T follicular helper cell (primary cell): ENCODE measurements around the gene TRMT44.

ENCODE experiments used
- DNase-seq: peaks from one replicate; pipeline ENCODE4 v3.0.0-alpha.2; 2020; ENCODE audit warnings: low read depth

The TRMT44 gene

GRCh38 chr4:8493484-8493883 lies 52.9 kb downstream of the TRMT44 start:
- DNase-seq = no peak

GRCh38 chr4:8494218-8494617 lies 53.6 kb downstream of the TRMT44 start:
- DNase-seq = no peak

- no peak for DNase-seq
Measured at GRCh38 chr4:8494983-8495548, 54.5 kb downstream of the TRMT44 start.

GRCh38 chr4:8495803-8496202 lies 55.2 kb downstream of the TRMT44 start:
- DNase-seq = no peak

GRCh38 chr4:8497762-8498161 lies 57.2 kb downstream of the TRMT44 start:
- DNase-seq = no peak

GRCh38 chr4:8500966-8501365 lies 60.4 kb downstream of the TRMT44 start:
- no peak for DNase-seq

DNA sequence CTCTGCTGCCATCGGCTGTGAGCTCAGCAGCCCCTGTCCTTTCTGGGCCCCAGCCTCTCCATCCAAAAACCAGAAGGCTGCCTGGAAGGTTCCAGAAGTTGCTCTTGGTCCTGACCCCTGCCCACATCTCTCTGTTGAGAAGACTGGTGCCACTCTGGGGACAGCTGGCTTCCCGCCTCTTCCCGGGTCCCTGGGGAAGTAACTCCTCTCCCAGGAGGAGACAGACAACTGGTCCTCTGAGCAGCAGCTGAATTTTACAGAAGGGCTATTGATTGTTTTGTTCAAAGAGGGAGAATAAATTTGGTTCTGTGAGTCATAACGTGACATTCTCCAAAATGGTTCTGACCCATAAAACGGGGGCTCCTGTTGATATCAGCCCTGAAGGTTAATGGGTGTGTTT lies 61.2 kb downstream of the TRMT44 start:
- no peak for DNase-seq

GRCh38 chr4:8502371-8502770 lies 61.8 kb downstream of the TRMT44 start:
- DNase-seq = no peak

GRCh38 chr4:8502836-8503585 lies 62.4 kb downstream of the TRMT44 start:
- DNase-seq = no peak

DNA sequence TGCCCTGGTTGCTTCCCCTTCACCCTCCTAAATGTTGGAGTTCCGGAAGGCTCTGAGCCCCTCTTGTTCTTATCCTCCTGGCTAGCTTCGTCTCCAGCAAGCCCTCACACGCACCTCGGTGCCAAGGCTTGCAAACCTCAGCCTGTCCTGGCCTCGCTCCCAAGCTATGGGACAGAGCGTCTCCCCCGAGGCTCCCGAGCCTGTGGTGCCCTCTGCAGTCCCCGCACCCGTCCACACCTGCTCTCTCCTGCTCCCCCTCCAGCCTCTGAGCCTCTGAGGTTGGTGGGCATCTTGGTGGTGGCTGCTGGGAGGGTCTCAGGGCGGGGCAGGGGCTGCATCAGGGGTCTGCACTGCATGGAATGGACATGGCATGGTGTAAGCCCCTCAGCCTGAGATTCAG lies 63.2 kb downstream of the TRMT44 start:
- no peak for DNase-seq

- no peak for DNase-seq
Measured at GRCh38 chr4:8504279-8505007, 63.9 kb downstream of the TRMT44 start.

GRCh38 chr4:8505229-8505628 lies 64.7 kb downstream of the TRMT44 start:
- no peak for DNase-seq

- DNase-seq = no peak
Measured at GRCh38 chr4:8506006-8506372, 65.4 kb downstream of the TRMT44 start.

DNA sequence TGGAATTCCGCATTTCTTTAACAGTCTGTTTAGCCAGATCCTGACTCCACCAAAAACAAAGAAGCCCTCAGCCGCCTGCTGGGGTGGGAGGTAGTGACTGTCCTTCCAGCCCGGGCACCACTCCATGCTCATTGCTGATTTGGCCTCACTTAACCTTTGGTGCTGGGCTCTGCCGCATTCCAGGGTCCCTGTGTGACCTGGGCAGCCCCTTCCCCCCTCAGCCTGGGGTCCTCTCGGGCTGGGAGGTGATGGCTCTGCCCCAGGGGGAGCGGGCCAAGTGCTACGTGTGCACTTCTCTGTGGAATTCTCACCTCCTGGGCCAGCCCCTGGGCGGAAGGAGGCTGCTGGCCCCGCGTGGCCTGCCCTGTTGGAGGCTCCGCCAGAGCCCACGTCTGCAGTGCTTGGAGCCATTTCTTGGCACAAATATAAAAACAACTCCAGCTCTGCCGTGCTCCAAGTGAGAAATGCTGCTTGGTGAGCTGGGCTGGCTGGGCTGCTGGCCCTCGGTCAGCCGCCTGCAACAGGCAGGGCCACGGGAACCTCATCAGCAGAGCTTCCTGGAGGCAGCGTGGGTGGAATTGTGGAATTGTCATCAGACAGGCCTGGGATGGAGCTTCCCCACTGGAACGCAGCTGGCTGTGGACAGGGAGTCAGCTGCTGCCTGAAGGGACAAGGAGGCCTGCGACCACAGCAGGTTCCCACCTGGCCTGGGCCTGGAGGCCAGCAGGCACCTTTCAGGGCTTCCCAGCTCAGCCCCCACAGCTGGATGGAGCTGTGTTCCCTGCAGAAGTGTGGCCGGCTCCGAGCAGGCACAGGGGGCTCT lies 66.0 kb downstream of the TRMT44 start:
- DNase-seq = no peak

DNA sequence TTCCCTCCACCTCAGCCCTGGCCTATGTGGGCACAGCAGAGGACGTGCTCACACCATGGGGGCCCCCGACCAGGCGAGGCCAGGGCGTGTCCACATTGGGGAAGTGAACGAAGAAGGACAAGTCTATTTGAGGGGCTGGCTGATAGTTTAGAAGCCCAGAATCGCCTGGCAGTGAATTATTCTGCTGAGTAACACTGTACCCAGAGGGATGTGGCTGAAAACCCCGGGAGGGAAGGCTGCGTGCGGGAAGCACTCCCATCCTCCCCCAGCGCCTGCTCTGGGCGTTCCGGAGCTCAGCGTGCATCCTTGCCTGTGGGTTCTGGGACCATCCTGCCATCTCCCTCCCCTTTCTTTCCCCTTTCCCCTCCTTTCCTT lies 66.6 kb downstream of the TRMT44 start:
- no peak for DNase-seq

DNA sequence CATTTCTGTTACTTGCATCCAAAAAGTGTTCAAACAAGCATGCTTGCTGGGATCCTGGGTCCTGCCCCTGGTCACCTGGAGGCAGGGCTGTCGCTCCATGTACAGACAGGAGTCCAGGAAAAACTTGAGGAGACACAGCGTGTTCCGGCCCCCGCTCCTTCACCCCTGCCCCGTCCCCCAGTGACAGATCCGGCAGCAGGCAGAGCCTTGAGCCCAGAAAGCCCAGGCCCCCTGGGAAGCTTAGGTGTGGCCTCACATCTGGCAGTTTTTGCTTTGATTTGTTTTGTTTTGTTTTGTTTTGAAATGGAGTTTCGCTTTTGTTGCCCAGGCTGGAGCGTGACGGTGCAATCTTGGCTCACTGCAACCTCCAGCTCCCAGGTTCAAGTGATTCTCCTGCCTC lies 67.0 kb downstream of the TRMT44 start:
- no peak for DNase-seq

DNA sequence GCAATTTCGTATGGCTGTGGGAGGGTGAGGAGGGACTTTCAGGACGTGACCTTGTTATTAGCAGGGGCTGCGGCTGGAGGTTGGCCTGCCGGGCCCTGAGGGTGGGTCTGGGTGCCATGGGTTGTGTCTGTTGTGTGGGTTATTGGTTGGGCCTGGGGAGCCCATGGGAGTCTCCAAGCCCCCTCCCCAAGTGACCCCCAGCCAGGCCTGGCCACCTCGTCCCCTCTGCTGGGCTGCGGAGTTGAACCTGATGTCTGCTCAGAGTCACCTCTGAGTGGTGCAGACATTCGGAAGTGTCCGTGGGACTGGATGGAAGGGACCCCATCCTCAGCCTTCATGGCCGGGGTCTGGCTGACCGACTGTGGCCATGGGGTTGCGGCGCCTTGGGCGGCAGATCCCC lies 67.7 kb downstream of the TRMT44 start:
- no peak for DNase-seq

GRCh38 chr4:8508740-8509139 lies 68.2 kb downstream of the TRMT44 start:
- no peak for DNase-seq

DNA sequence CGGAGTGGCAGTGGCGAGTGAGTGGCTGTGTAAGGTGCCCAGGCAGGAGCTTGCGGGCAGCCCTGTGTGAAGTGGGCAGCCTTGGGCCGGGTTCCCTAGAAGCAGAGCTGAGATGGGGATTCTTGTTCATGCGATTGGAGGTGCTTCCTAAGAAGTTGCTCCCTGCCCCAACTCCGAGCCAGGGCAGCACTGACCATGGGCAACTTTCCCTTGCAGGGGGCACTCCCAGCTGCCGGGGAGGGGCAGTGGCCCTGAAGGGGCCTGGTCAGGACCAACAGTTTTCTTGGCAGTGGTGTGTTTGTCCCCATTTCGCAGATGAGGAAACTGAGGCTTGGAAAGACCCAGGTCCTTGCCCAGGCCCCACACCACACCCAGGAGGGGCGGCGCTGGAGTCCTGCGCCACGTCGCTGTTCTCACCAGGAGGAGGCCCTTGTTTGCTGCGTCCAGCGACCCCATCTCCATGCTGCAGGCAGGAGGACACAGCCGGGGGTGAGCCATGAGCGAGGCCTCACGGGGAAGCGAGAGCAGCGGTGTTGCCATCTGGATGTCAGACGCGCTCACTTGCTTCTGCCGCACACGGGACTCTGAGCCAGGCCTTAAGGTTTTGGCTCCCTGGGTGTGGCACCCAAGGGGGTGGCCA lies 68.9 kb downstream of the TRMT44 start:
- DNase-seq = no peak

GRCh38 chr4:8510191-8510590 lies 69.6 kb downstream of the TRMT44 start:
- DNase-seq = no peak

GRCh38 chr4:8510611-8511285 lies 70.2 kb downstream of the TRMT44 start:
- no peak for DNase-seq
